GM04503 (cell line): ENCODE data around the gene PCSK5.
A peak's percentile ranks its signal among the peaks of the same experiment; 100 is the strongest.

Experiments
- DNase-seq: peaks from one replicate; pipeline ENCODE4 v3.0.0-alpha.2; 2012; ENCODE audit warnings: low read depth

Gene PCSK5

GRCh38 chr9:76138360-76138759 is 247.9 kb downstream of the PCSK5 start:
- DNase-seq: no peak

- DNase-seq: no peak
These were observed 253.4 kb downstream of the PCSK5 start for GRCh38 chr9:76143834-76144233.

DNA sequence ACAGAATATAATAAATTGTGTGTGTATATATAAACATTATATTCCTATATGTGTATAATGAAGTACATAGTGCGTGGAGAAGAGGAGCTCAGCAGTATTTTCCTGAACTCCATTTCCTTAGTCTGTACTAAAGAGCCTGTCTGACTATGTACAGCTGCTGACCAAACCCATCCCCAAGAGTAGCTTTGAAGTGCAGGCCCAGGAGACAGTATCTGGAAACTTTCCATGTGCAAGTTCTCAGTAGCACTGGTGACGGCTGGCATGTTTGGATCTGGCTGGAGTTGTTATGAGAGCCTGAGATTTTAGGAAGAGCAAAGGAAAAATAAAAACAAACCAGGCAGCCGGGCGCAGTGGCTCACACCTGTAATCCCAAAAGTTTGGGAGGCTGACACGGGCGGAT is 259.5 kb downstream of the PCSK5 start:
- DNase-seq: no peak

- DNase-seq: no peak
These were observed 260.8 kb downstream of the PCSK5 start for GRCh38 chr9:76151267-76151666.

DNA sequence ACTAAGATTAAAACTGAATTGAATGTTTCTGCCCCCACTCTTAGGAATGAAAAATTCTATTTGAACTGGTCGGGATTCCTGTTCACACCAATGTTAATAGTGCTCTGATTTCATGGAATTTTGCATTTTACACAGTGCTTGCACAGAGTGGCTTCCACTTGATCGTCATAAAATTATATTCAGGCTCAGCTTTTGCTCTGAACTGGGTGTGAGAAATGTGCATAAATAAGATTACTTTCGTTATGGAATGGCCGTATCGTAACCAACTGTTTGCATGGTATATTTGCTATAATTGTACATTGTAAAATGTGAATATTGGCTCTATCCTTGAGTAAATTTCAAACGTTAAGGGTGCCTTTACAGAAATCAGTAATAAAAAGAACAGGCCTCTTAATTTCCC is 262.9 kb downstream of the PCSK5 start:
- DNase-seq: no peak

DNA sequence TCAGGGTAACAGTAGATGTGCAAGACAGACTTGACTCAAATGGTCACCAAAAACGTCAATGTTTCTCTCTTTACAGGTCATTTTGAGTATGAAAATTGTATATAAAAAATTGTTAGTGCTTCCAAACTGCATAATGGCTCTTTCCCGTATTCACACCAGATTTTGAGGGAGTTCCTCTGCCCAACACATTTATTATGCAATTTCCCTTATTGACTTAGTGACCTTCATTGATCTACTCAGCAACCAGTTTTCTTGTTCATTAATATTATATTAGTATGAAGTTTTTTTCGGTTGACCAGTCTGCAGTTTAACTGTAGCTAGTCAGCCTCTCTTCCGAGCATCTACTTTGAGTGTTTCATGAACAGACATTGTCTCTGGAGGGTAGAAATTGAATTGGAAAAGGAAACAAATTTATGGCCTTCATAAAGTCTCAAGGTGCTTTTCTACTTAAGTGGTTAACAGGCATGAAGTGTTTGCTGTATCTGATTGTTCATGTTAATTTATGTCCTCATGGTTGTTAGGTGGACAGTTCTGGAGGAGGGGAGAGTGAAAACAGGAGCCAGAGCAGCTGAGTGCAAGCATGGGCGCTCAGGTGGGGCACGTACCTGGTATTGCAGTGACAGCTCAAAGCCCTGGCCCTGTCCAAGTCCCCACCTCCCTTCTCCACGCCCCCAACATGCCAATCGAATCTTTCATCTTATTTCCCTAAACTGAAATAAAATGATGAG is 263.6 kb downstream of the PCSK5 start:
- DNase-seq: no peak

GRCh38 chr9:76155361-76155760 is 264.9 kb downstream of the PCSK5 start:
- DNase-seq: no peak

DNA sequence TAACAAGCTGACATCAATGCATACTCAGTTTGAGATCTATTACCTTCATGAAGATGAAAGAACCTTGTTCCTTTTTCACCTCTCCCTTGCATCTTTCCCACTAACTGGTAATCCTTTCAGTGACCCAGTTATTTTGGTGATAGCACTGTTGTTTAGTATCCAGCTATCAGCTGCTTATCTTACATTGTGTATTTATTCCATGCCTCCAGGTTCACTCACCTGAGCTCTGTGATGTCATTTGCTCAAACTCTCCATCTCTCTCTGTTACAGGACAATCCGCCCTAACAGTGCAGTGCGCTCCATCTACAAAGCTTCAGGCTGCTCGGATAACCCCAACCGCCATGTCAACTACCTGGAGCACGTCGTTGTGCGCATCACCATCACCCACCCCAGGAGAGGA is 268.2 kb downstream of the PCSK5 start:
- no peak for DNase-seq

- DNase-seq: no peak
These were observed 268.9 kb downstream of the PCSK5 start for GRCh38 chr9:76159293-76159926.

DNA sequence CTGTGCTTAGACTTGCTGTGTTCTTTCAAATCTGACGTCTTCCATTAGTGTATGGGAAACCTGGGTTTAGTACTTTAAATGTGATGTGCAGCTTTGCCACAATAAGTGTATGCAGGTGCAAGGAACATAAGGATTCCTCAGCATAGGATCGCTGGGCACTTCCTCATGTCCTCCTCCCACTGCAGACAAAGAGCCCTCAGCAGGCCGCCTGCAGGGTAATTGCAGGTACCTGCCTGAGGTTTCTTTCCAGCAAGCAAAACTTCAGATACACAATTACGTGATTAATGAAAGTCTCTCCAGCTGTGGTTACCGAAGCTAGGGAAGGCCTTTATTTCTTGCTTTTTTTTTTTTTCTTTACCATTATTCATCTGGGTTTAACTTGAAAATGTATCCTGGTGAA is 270.6 kb downstream of the PCSK5 start:
- no peak for DNase-seq

DNA sequence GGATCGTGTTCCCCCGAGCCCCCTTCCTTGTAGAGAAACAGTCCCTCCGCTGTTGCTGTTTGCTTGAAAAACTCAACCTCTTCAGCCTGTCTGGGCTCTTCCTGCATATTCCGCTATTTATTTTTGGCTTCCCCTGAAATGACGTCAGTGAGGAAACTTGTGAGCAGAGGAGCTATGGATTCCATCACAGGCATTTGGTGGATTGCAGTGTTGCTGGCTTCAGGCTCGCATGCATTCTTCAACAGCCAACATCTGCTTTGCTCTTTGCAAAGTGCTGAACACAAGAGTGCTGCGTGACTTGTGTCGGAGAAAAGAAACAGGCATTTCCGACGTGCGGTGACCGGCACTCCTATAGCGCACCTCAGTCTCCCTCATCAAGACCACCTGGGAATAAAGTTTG is 271.1 kb downstream of the PCSK5 start:
- peak; percentile 49 for DNase-seq

- DNase-seq: no peak
These were observed 271.7 kb downstream of the PCSK5 start for GRCh38 chr9:76162086-76162730.

DNA sequence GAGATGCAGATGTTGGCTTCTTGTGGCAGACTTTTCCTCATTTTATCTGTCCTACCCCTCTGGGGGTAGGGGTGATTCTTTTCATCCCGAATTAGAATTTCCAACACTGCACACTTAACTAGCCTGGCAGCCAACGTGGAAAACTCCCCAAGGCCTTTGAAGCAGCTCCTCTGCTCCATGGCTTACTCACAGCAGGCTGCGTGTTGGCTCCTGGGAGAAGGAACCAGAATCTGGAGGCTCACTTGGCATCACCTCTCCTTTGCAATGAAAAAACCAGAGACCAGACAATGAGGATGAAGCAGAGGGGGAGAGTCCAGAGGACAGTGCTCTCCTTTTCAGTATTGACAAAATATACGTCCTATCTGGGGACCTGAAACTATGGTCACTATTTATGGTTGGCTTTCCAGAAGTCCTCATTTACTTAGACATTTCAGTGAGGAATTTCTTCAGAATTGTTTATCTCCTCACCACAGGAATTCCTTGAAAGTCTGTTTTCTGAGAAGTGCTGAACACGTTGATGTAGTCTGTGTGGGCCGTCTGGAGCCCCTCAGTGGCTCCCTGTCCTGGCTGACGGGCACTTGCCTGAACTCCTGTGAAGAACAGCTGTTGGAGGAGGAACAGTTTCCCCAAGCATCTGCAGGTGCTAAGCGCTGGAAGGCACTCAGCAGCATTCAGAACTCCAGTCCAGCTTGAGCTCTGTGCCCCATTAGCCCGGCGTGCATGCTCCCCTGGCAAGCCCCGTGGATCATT is 272.5 kb downstream of the PCSK5 start:
- DNase-seq: no peak

- no peak for DNase-seq
These were observed 276.1 kb downstream of the PCSK5 start for GRCh38 chr9:76166526-76166925.

DNA sequence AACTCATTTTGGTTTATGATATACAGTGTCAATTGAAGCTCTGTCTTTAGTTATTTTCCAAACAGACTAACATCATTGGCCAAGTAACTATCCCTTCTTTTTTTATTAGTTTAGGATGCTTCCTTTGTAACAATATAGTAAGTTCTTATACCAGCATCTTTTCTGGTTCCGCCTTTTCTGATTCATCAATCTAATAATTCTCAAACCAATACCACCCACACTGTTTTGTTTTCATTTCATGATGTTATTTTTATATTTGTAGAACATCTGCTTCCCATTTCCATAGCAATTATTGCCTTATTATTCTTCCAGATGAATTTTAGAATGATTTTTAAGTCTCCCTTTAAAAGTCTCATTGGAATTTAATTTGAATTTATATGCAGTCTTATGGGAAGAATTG is 285.7 kb downstream of the PCSK5 start:
- DNase-seq: no peak

GRCh38 chr9:76177931-76178330 is 287.5 kb downstream of the PCSK5 start:
- no peak for DNase-seq

GRCh38 chr9:76180541-76180940 is 290.1 kb downstream of the PCSK5 start:
- DNase-seq: no peak

- no peak for DNase-seq
These were observed 290.7 kb downstream of the PCSK5 start for GRCh38 chr9:76181020-76181641.

DNA sequence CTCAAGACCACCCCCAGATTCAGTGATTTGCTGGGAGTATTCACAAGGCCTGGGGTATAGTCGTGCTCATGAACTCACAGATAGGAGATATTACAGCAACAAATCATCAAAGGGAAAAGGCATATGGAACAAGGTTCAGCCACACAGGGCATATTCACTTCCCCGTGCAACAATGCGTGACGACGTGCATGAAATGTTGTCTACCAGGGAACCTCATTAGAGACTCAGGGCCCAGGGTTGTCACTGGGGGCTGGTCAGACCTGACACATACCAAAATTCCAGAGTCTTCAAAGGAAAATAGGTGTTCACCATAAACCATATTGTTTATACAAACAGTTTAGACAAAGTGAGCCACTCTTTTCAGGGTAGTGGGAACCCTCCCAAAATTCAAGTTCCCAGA is 291.3 kb downstream of the PCSK5 start:
- DNase-seq: no peak

DNA sequence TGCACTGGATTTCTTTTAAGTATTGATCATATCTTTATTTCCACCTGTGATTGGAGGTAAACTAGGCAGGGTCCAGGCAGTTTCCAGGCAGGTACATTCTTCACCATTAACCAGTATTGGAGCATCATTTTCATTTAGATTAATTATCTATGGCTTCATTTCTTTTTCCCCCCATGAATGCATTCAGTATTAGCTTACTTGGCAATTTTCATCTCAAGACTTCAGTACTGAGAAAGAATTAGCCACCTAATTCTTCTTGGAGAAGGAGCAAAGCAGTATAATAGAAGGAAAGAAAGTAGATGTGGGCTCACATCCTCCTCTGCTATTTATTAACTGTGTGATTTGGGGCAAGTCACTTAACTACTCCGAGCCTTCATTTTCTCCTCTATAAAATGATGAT is 295.0 kb downstream of the PCSK5 start:
- DNase-seq: no peak

- no peak for DNase-seq
These were observed 297.8 kb downstream of the PCSK5 start for GRCh38 chr9:76188286-76188685.

GRCh38 chr9:76188905-76189304 is 298.4 kb downstream of the PCSK5 start:
- DNase-seq: no peak
